NCI-H1105 treated with DMSO at 0.1 percent for 48 hours (cell line): ENCODE measurements around the gene OXER1.
A peak's percentile ranks its signal among the peaks of the same experiment; 100 is the strongest.

Experiments
- DNase-seq: peaks from one replicate; lab custom pipeline; 2025; lab: John Stamatoyannopoulos, UW

Gene OXER1

GRCh38 chr2:42764096-42764495 lies at the start of gene OXER1:
Gene OXER1 (minus strand): TSS chr2:42764135. CDS start chr2:42764062, 73 bp downstream.
- DNase-seq: no peak

- DNase-seq: no peak
Observed at GRCh38 chr2:42812899-42813479, 49.1 kb upstream of the OXER1 start.

- peak; percentile 49 for DNase-seq
Observed at GRCh38 chr2:42810971-42811811, 47.3 kb upstream of the OXER1 start.

GRCh38 chr2:42810121-42810970 lies 46.4 kb upstream of the OXER1 start:
- DNase-seq: peak; percentile 93

- peak; percentile 78 for DNase-seq
Observed at GRCh38 chr2:42809819-42810120, 45.8 kb upstream of the OXER1 start.

GRCh38 chr2:42809131-42809818 lies 45.3 kb upstream of the OXER1 start:
- peak; percentile 69 for DNase-seq

GRCh38 chr2:42808301-42808700 lies 44.4 kb upstream of the OXER1 start:
- no peak for DNase-seq

GRCh38 chr2:42806786-42807185 lies 42.9 kb upstream of the OXER1 start:
- DNase-seq: no peak

- DNase-seq: no peak
Observed at GRCh38 chr2:42804891-42805290, 41.0 kb upstream of the OXER1 start.

GRCh38 chr2:42804338-42804737 lies 40.4 kb upstream of the OXER1 start:
- no peak for DNase-seq

GRCh38 chr2:42802150-42802549 lies 38.2 kb upstream of the OXER1 start:
- DNase-seq: no peak

GRCh38 chr2:42801381-42801780 lies 37.4 kb upstream of the OXER1 start:
- no peak for DNase-seq

- no peak for DNase-seq
Observed at GRCh38 chr2:42800981-42801380, 37.0 kb upstream of the OXER1 start.

- DNase-seq: no peak
Observed at GRCh38 chr2:42800461-42800962, 36.6 kb upstream of the OXER1 start.

- no peak for DNase-seq
Observed at GRCh38 chr2:42799881-42800280, 35.9 kb upstream of the OXER1 start.

- DNase-seq: no peak
Observed at GRCh38 chr2:42797281-42797680, 33.3 kb upstream of the OXER1 start.

- DNase-seq: no peak
Observed at GRCh38 chr2:42796427-42797248, 32.7 kb upstream of the OXER1 start.

- no peak for DNase-seq
Observed at GRCh38 chr2:42795841-42796301, 31.9 kb upstream of the OXER1 start.

GRCh38 chr2:42795275-42795674 lies 31.3 kb upstream of the OXER1 start:
- DNase-seq: no peak

GRCh38 chr2:42794271-42795046 lies 30.5 kb upstream of the OXER1 start:
- DNase-seq: no peak
